ENCODE measurements around the gene AQP2. TPM values are rescaled to one million over a fixed set of nuclear protein-coding genes. Genes with fewer than 3 reads are reported as not detected.

AQP2 gene
- total RNA-seq, 2 experiments from 2014 or later: not detected

GRCh38 chr12:49922349-49923034 is 28.0 kb upstream of the AQP2 start:
- Mint-ChIP-seq H3K9me3 (no peaks in the 10 kb centered on the region), H3K27ac (no peak overlapping the region), H3K4me1 (ENCODE audit: low read depth) (no peaks in the 10 kb centered on the region), H3K27me3 (no peaks in the 10 kb centered on the region), H3K4me3 (no peak overlapping the region), H3K36me3 (no peaks in the 10 kb centered on the region)
- intact Hi-C loops (cut with micrococcal nuclease): no loop called here
- CTCF ChIA-PET: interaction anchor here (1.2 kb wide), 1 partner anchor 55 kb away, joined by 4 read pairs; no protein-coding TSS in a partner anchor
- no peak for DNase-seq
- POLR2A ChIA-PET: no interaction called here

- no peak overlapping the region for H3K4me3 Mint-ChIP-seq
- no peaks in the 10 kb centered on the region for H3K27me3 Mint-ChIP-seq
- DNase-seq: no peak
- H3K27ac Mint-ChIP-seq: no peak overlapping the region
- POLR2A ChIA-PET: no interaction called here
- H3K4me1 Mint-ChIP-seq (ENCODE audit: low read depth): no peaks in the 10 kb centered on the region
- H3K36me3 Mint-ChIP-seq: no peaks in the 10 kb centered on the region
- intact Hi-C loops (cut with micrococcal nuclease): no loop called here
- H3K9me3 Mint-ChIP-seq: no peaks in the 10 kb centered on the region
- CTCF ChIA-PET: interaction anchor here (1.2 kb wide), 1 partner anchor 56 kb away, joined by 4 read pairs; no protein-coding TSS in a partner anchor
Measured at GRCh38 chr12:49923035-49923644, 27.4 kb upstream of the AQP2 start.

- no peaks in the 10 kb centered on the region for H3K9me3 Mint-ChIP-seq
- no peaks in the 10 kb centered on the region for H3K27me3 Mint-ChIP-seq
- no peaks in the 10 kb centered on the region for H3K36me3 Mint-ChIP-seq
- ChIA-PET CTCF (interaction anchor here (0.5 to 1.0 kb wide), 2 partner anchors 115 to 146 kb away, joined by 3 read pairs; no protein-coding TSS in a partner anchor), POLR2A (no interaction called here)
- intact Hi-C loops (cut with micrococcal nuclease): no loop called here
- H3K4me3 Mint-ChIP-seq: no peak overlapping the region
- H3K4me1 Mint-ChIP-seq (ENCODE audit: low read depth): no peaks in the 10 kb centered on the region
- no peak overlapping the region for H3K27ac Mint-ChIP-seq
- no peak for DNase-seq
Measured at GRCh38 chr12:49923880-49924556, 26.5 kb upstream of the AQP2 start.

- intact Hi-C loops (cut with micrococcal nuclease): no loop called here
- no peak for DNase-seq
- Mint-ChIP-seq H3K9me3 (no peaks in the 10 kb centered on the region), H3K36me3 (no peaks in the 10 kb centered on the region), H3K4me1 (ENCODE audit: low read depth) (no peaks in the 10 kb centered on the region), H3K27ac (no peak overlapping the region), H3K27me3 (peaks cover 2% of the 10 kb centered on the region), H3K4me3 (no peak overlapping the region)
- ChIA-PET CTCF (interaction anchor here (0.5 to 1.2 kb wide), 3 partner anchors 21 to 147 kb away, joined by 3 read pairs; no protein-coding TSS in a partner anchor), POLR2A (no interaction called here)
Measured at GRCh38 chr12:49924628-49925246, 25.8 kb upstream of the AQP2 start.

- H3K9me3 Mint-ChIP-seq: no peaks in the 10 kb centered on the region
- H3K4me1 Mint-ChIP-seq (ENCODE audit: low read depth): no peaks in the 10 kb centered on the region
- POLR2A ChIA-PET: no interaction called here
- H3K36me3 Mint-ChIP-seq: no peaks in the 10 kb centered on the region
- peaks cover 4% of the 10 kb centered on the region for H3K27me3 Mint-ChIP-seq
- no peak overlapping the region for H3K4me3 Mint-ChIP-seq
- H3K27ac Mint-ChIP-seq: no peak overlapping the region
- CTCF ChIA-PET: interaction anchor here (0.7 to 1.2 kb wide), 2 partner anchors 20 kb away, joined by 3 read pairs; no protein-coding TSS in a partner anchor
- DNase-seq: no peak
- intact Hi-C loops (cut with micrococcal nuclease): no loop called here
Measured at GRCh38 chr12:49925433-49926204, 24.9 kb upstream of the AQP2 start.

GRCh38 chr12:49928471-49928870 is 22.1 kb upstream of the AQP2 start:
- no peaks in the 10 kb centered on the region for H3K4me1 Mint-ChIP-seq (ENCODE audit: low read depth)
- no peak for DNase-seq
- no peaks in the 10 kb centered on the region for H3K36me3 Mint-ChIP-seq
- ChIA-PET CTCF (interaction anchor here (0.6 to 3.0 kb wide), 5 partner anchors 18 to 622 kb away, joined by 3 to 25 read pairs (median 4); no protein-coding TSS in a partner anchor), POLR2A (interaction anchor here (1.4 kb wide), 1 partner anchor 12 kb away, joined by 3 read pairs; no protein-coding TSS in a partner anchor)
- no peak overlapping the region for H3K4me3 Mint-ChIP-seq
- no peaks in the 10 kb centered on the region for H3K9me3 Mint-ChIP-seq
- intact Hi-C loops (cut with micrococcal nuclease): no loop called here
- peaks cover 4% of the 10 kb centered on the region for H3K27me3 Mint-ChIP-seq
- H3K27ac Mint-ChIP-seq: no peak overlapping the region

- no peak overlapping the region for H3K27ac Mint-ChIP-seq
- no peaks in the 10 kb centered on the region for H3K36me3 Mint-ChIP-seq
- H3K9me3 Mint-ChIP-seq: no peaks in the 10 kb centered on the region
- no peak for DNase-seq
- no peak overlapping the region for H3K4me3 Mint-ChIP-seq
- POLR2A ChIA-PET: interaction anchor here (1.4 kb wide), 1 partner anchor 11 kb away, joined by 3 read pairs; no protein-coding TSS in a partner anchor
- intact Hi-C loops (cut with micrococcal nuclease): no loop called here
- H3K27me3 Mint-ChIP-seq: peaks cover 6% of the 10 kb centered on the region
- CTCF ChIA-PET: interaction anchor here (1.0 to 3.0 kb wide), 5 partner anchors 14 to 61 kb away, joined by 3 to 25 read pairs (median 6); no protein-coding TSS in a partner anchor
- no peaks in the 10 kb centered on the region for H3K4me1 Mint-ChIP-seq (ENCODE audit: low read depth)
Measured at GRCh38 chr12:49929581-49929980, 21.0 kb upstream of the AQP2 start.

GRCh38 chr12:49930515-49931288 is 19.8 kb upstream of the AQP2 start:
- Mint-ChIP-seq H3K4me1 (ENCODE audit: low read depth) (no peaks in the 10 kb centered on the region), H3K9me3 (no peaks in the 10 kb centered on the region), H3K27me3 (peaks cover 6% of the 10 kb centered on the region), H3K4me3 (no peak overlapping the region), H3K36me3 (no peaks in the 10 kb centered on the region), H3K27ac (no peak overlapping the region)
- DNase-seq: no peak
- intact Hi-C loops (cut with micrococcal nuclease): no loop called here
- POLR2A ChIA-PET: no interaction called here
- CTCF ChIA-PET: interaction anchor here (1.0 to 3.4 kb wide), 3 partner anchors 14 to 16 kb away, joined by 6 to 21 read pairs (median 8); no protein-coding TSS in a partner anchor

- H3K4me3 Mint-ChIP-seq: no peak overlapping the region
- peaks cover 6% of the 10 kb centered on the region for H3K27me3 Mint-ChIP-seq
- DNase-seq: no peak
- no peak overlapping the region for H3K27ac Mint-ChIP-seq
- ChIA-PET CTCF (interaction anchor here (1.5 to 3.5 kb wide), 3 partner anchors 11 to 35 kb away, joined by 4 to 21 read pairs (median 15); no protein-coding TSS in a partner anchor), POLR2A (no interaction called here)
- H3K9me3 Mint-ChIP-seq: no peaks in the 10 kb centered on the region
- intact Hi-C loops (cut with micrococcal nuclease): no loop called here
- no peaks in the 10 kb centered on the region for H3K36me3 Mint-ChIP-seq
- no peaks in the 10 kb centered on the region for H3K4me1 Mint-ChIP-seq (ENCODE audit: low read depth)
Measured at GRCh38 chr12:49932023-49932422, 18.5 kb upstream of the AQP2 start.

GRCh38 chr12:49932533-49933130 is 17.9 kb upstream of the AQP2 start:
- CTCF ChIA-PET: interaction anchor here (1.5 to 3.5 kb wide), 3 partner anchors 10 to 35 kb away, joined by 4 to 21 read pairs (median 15); no protein-coding TSS in a partner anchor

More at GRCh38 chr12:49932533-49933130, 17.9 kb upstream of the AQP2 start:
- Mint-ChIP-seq H3K27me3 (peaks cover 6% of the 10 kb centered on the region), H3K36me3 (no peaks in the 10 kb centered on the region), H3K9me3 (no peaks in the 10 kb centered on the region), H3K27ac (no peak overlapping the region), H3K4me3 (no peak overlapping the region), H3K4me1 (ENCODE audit: low read depth) (no peaks in the 10 kb centered on the region)
- intact Hi-C loops (cut with micrococcal nuclease): no loop called here
- DNase-seq: no peak
- POLR2A ChIA-PET: no interaction called here

Measured in activated CD4-positive, alpha-beta memory T cell treated with anti-CD3 and anti-CD28 coated beads for 36 hours (primary cell).